ENCODE data around the gene ALG13. TPM values are rescaled to one million over a fixed set of nuclear protein-coding genes. Genes with fewer than 3 reads are reported as not detected.
"Not testable (repeated sequence)": the region's sequence is repeated elsewhere in the genome, so short reads cannot be mapped to it uniquely, and the experiment has no call there.

Gene ALG13
- 44.7 TPM for total RNA-seq
- long read RNA-seq, transcript ALG13-207 (4 exons, 916 nt): major isoform, 6 of 16 reads
- long read RNA-seq, partial matches to known transcripts: 0 of 16 reads
- long read RNA-seq, other reads (novel, unspliced or antisense): 5 of 16 reads

GRCh38 chrX:111680988-111681779 is at the start of gene ALG13:
Gene ALG13 (plus strand): TSS chrX:111681170. CDS start chrX:111681219, 49 bp downstream.
- intact Hi-C loops (cut with DNase I): no loop called here
- peak; percentile 93 for DNase-seq
- peak; percentile 67 for TF ChIP-seq CTCF (IDR thresholded peaks at IDR 0.05)
- Histone ChIP-seq H3K27ac (peak within 1 kb of the TSS; percentile 99), H3K27me3 (no peaks in the 10 kb centered on the region), H3K4me3 (peak within 1 kb of the TSS; percentile 71), H3K36me3 (peaks cover 24% of the 10 kb centered on the region), H3K9me3 (no peaks in the 10 kb centered on the region), H3K4me1 (peaks cover 3% of the 10 kb centered on the region)
- ATAC-seq: peak; percentile 98

- DNase-seq (no peak), ATAC-seq (no peak)
- Histone ChIP-seq H3K27ac (no peak overlapping the region), H3K9me3 (no peaks in the 10 kb centered on the region), H3K27me3 (no peaks in the 10 kb centered on the region), H3K4me1 (no peaks in the 10 kb centered on the region), H3K4me3 (no peak overlapping the region), H3K36me3 (no peaks in the 10 kb centered on the region)
- intact Hi-C loops (cut with DNase I): no loop called here
- no peak for TF ChIP-seq CTCF (IDR thresholded peaks at IDR 0.05)
Measured at GRCh38 chrX:111634823-111635729, 45.9 kb upstream of the ALG13 start.

- Histone ChIP-seq H3K27me3 (no peaks in the 10 kb centered on the region), H3K4me1 (no peaks in the 10 kb centered on the region), H3K4me3 (no peak overlapping the region), H3K9me3 (no peaks in the 10 kb centered on the region), H3K36me3 (no peaks in the 10 kb centered on the region), H3K27ac (no peak overlapping the region)
- ATAC-seq (no peak), DNase-seq (no peak)
- TF ChIP-seq CTCF (IDR thresholded peaks at IDR 0.05): no peak
- intact Hi-C loops (cut with DNase I): no loop called here
Measured at GRCh38 chrX:111641969-111642368, 39.0 kb upstream of the ALG13 start.

- H3K36me3 ChIP-seq; H3K27ac ChIP-seq; ATAC-seq; H3K4me1 ChIP-seq; H3K9me3 ChIP-seq; H3K4me3 ChIP-seq; H3K27me3 ChIP-seq; DNase-seq; intact Hi-C loops (cut with DNase I): not testable (repeated sequence)
Measured at GRCh38 chrX:111645165-111645564, 35.8 kb upstream of the ALG13 start.

GRCh38 chrX:111645607-111646006 is 35.4 kb upstream of the ALG13 start:
- TF ChIP-seq CTCF (IDR thresholded peaks at IDR 0.05): no peak
- H3K4me1 ChIP-seq: no peaks in the 10 kb centered on the region
- intact Hi-C loops (cut with DNase I): no loop called here
- no peak overlapping the region for H3K27ac ChIP-seq
- no peaks in the 10 kb centered on the region for H3K27me3 ChIP-seq
- no peak for DNase-seq
- no peak for ATAC-seq
- no peak overlapping the region for H3K4me3 ChIP-seq
- no peaks in the 10 kb centered on the region for H3K9me3 ChIP-seq
- H3K36me3 ChIP-seq: no peaks in the 10 kb centered on the region

- Histone ChIP-seq H3K9me3 (no peaks in the 10 kb centered on the region), H3K27me3 (no peaks in the 10 kb centered on the region), H3K27ac (no peak overlapping the region), H3K4me3 (no peak overlapping the region), H3K36me3 (no peaks in the 10 kb centered on the region), H3K4me1 (no peaks in the 10 kb centered on the region)
- ATAC-seq: no peak
- no peak for TF ChIP-seq CTCF (IDR thresholded peaks at IDR 0.05)
- intact Hi-C loops (cut with DNase I): no loop called here
- DNase-seq: no peak
Measured at GRCh38 chrX:111646515-111646914, 34.5 kb upstream of the ALG13 start.

All from upper lobe of right lung (tissue), 1 donor.